ENCODE measurements around the gene ARMH2.
"Not testable (repeated sequence)": the region's sequence is repeated elsewhere in the genome, so short reads cannot be mapped to it uniquely, and the experiment has no call there.

The ARMH2 gene

GRCh38 chr6:24761851-24762250 lies 36.9 kb downstream of the ARMH2 start:
- no peak for DNase-seq

DNA sequence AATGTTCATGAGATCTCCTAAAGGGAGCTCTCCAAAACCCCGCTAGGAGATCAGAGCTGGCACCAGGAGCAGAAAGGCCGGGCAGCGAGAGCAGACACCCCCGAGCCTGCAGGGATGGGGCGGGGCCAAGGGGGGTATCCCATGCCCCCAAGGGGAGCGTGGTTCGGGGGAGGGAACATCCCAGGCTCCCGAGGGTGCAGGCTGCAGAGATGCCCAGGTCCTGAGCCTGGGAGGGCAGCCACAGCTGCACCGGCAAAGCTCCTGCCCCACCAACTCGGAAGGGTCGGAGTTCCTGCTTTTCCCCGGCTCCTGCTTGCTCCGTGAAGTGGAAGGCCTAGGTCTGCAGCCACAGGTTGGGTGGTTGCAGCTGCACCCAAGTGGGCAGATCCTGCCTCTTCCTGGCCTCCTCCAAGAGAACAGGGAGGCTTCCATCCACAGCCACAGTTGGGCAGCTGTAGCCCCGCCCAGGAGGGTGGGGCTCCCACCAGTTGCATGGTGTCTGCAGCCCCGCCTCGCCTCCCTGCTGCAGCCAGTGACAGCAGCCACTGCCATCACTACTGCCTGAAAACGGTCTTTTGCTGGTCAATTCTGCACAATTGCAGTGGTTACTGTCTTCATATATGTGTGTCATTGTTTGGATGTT lies 37.4 kb downstream of the ARMH2 start:
- no peak for DNase-seq

DNA sequence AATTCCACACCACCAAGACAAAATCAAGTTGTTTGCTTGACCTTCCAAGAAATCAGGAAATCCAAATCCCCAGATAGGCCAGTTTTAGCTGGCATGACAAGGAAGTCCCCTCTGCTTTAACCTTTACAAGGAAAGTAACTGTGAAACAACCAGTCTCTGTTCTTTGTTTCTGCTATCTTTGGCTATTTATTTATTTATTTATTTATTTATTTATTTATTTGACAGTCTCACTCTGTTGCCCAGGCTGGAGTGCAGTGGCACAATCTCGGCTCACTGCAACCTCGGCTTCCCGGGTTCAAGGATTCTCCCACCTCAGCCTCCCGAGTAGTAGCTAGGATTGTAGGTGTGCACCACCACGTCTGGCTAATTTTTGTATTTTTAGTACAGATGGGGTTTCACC lies 38.5 kb downstream of the ARMH2 start:
- DNase-seq, result no peak

DNA sequence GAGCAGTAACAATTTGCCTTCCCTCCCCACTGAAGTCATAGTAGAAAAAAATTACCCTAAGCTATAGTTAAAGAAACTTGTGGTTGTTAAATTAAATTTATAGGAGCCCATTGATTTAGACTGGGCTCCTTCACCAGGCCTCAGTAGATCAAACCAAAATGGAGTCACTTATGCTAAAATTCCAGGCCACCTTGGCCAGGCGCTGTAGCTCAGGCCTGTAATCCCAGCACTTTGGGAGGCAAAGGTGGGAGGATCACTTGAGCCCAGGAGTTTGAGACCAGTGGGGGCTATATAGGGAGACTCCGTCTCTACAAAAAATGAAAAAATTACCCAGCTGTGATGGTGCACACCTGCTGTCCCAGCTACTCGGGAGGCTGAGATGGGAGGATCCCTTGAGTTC lies 39.0 kb downstream of the ARMH2 start:
- no peak for DNase-seq

GRCh38 chr6:24757611-24758010 lies 41.1 kb downstream of the ARMH2 start:
- DNase-seq, result no peak

GRCh38 chr6:24755279-24755678 lies 43.4 kb downstream of the ARMH2 start:
- DNase-seq, result no peak

GRCh38 chr6:24754378-24754777 lies 44.3 kb downstream of the ARMH2 start:
- not testable (repeated sequence) for DNase-seq

- DNase-seq, result no peak
Measured at GRCh38 chr6:24753545-24753944, 45.2 kb downstream of the ARMH2 start.

DNA sequence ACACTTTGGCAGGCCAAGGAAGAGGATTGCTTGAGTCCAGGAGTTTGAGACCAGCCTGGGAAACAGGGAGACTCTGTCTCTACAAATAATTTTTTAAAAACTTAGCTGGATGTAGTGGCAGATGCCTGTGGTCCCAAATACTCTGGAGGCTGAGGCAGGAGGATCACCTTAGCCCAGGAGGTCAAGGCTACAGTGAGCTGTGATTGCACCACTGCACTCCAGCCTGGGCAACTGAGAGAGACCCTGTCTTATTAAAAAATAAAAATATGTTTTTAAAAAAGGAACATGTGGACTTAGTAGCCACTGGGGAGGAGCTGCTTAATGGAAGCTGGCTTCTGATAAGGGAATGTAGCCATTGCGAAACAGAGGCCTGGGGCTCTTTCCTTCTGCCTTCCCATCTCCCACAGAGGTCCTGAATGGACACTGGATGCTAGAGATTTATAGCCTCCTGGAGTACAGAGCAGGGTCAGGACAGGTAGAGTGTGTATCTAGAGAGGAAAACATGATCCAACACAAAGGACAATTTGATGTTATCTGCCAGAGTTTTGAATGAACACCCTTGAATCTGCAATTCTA lies 45.7 kb downstream of the ARMH2 start:
- DNase-seq, result no peak

DNA sequence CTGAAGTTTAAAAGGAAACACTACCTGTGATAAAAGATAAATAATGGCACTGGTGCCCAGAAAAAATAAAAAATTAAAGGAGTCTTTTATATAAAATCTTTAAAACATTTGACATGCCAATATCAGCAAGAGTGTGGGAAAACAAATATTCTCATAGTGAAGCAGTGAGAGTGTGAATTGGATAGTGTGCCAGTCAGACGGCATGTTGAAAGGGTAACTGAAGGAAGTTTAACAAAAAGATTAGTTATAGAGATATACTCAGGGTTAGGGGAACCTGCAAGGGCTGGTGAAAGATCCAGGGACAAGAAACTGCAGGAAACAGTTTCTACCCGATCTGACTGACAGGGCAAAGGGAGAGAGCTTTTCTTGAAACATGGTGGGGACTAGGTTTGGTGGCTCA lies 46.2 kb downstream of the ARMH2 start:
- no peak for DNase-seq

GRCh38 chr6:24750878-24751277 lies 47.8 kb downstream of the ARMH2 start:
- not testable (repeated sequence) for DNase-seq

- no peak for DNase-seq
Measured at GRCh38 chr6:24749297-24749696, 49.4 kb downstream of the ARMH2 start.

Data from GF-D8 (cell line).